Neural progenitor cell (in vitro differentiated cells): ENCODE data around the gene SCAMP2.

ENCODE experiments used
- EZH2 ChIP-seq: fragments of 200-600 bp; sonication (generic); IDR thresholded peaks from 2 replicates; pipeline ENCODE4 v1.6.1; 2017; ENCODE audit warnings: antibody characterized with exemption, mild to moderate bottlenecking, moderate library complexity
- TF ChIP-seq, protein P1 (sequence below): fragments of 200-600 bp; sonication (generic); IDR thresholded peaks from 2 replicates; pipeline ENCODE4 v1.5.1; 2017; ENCODE audit warnings: antibody characterized with exemption, mild to moderate bottlenecking

DNA sequence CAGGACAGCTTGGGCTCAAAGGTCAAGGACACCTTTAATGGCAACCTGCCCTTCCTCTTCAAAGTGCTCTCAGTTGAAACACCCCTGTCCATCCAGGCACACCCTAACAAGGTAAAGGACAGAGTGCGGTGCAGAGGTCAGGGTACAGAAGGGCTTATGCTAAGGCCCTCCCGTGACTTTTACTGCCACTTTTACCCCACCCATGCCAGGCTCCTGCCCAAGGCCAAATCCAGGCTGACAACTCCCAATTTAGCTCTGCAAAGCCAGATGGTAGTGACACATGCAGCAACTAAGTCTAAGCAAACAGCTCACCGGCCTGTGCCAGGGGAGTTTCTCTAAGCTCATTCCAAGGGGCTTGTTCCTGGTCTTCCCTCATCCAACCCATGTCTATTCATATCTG lies 18.3 kb upstream of the SCAMP2 start:
- TF ChIP-seq, protein P1, sequence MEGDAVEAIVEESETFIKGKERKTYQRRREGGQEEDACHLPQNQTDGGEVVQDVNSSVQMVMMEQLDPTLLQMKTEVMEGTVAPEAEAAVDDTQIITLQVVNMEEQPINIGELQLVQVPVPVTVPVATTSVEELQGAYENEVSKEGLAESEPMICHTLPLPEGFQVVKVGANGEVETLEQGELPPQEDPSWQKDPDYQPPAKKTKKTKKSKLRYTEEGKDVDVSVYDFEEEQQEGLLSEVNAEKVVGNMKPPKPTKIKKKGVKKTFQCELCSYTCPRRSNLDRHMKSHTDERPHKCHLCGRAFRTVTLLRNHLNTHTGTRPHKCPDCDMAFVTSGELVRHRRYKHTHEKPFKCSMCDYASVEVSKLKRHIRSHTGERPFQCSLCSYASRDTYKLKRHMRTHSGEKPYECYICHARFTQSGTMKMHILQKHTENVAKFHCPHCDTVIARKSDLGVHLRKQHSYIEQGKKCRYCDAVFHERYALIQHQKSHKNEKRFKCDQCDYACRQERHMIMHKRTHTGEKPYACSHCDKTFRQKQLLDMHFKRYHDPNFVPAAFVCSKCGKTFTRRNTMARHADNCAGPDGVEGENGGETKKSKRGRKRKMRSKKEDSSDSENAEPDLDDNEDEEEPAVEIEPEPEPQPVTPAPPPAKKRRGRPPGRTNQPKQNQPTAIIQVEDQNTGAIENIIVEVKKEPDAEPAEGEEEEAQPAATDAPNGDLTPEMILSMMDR = no peak
- TF ChIP-seq EZH2 = no peak
